ENCODE results near the gene CNTNAP4. TPM values are rescaled to one million over a fixed set of nuclear protein-coding genes. Genes with fewer than 3 reads are reported as not detected.

Gene CNTNAP4
- total RNA-seq, 1 experiment from 2014 or later = not detected

DNA sequence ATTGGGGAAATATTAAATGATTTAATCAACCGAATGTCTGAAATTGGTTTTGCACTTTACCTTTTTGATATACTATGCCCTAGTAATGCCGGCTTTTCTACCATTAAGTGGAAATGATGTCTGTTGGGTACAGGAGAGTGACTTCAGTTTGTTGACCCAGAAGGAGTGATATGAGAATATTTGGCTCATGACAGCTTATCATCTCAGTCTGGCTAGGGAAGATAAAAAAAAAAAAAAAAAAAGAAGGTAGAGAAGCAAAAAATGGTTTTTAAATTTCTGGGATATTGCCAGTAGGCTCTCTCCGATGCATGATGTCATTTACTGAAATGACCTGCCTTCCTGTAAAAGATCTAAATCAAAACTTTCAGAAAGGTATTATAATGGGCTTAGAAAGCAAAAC lies 69.0 kb downstream of the CNTNAP4 start:
- H3K27ac ChIP-seq (ENCODE audit: low read length) = no peak overlapping the region
- H3K9me3 ChIP-seq (ENCODE audit: low read length) = no peaks in the 10 kb centered on the region
- H3K27me3 ChIP-seq (ENCODE audit: low read length) = no peaks in the 10 kb centered on the region; the same call in 1 of the 2 replicates
- H2AFZ ChIP-seq (ENCODE audit: low read length) = no peak overlapping the region
- ChIA-PET CTCF (no interaction called here), POLR2A (ENCODE audit: unreplicated experiment) (no interaction called here)
- H3K4me2 ChIP-seq (ENCODE audit: low read length) = no peak overlapping the region
- H3K79me2 ChIP-seq (ENCODE audit: low read length) = no peaks in the 10 kb centered on the region
- no peak overlapping the region for H3K9ac ChIP-seq (ENCODE audit: low read length)
- no peaks in the 10 kb centered on the region for H3K36me3 ChIP-seq (ENCODE audit: low read depth, low read length)
- no peaks in the 10 kb centered on the region for H3F3A ChIP-seq (ENCODE audit: low read length, unreplicated experiment)
- TF ChIP-seq EZH2phosphoT487 (IDR thresholded peaks at IDR 0.05; ENCODE audit: borderline replicate concordance, low read length) (no peak), EZH2 (IDR thresholded peaks at IDR 0.05; ENCODE audit: low read length, unreplicated experiment) (no peak)
- TF ChIP-seq, protein P1, sequence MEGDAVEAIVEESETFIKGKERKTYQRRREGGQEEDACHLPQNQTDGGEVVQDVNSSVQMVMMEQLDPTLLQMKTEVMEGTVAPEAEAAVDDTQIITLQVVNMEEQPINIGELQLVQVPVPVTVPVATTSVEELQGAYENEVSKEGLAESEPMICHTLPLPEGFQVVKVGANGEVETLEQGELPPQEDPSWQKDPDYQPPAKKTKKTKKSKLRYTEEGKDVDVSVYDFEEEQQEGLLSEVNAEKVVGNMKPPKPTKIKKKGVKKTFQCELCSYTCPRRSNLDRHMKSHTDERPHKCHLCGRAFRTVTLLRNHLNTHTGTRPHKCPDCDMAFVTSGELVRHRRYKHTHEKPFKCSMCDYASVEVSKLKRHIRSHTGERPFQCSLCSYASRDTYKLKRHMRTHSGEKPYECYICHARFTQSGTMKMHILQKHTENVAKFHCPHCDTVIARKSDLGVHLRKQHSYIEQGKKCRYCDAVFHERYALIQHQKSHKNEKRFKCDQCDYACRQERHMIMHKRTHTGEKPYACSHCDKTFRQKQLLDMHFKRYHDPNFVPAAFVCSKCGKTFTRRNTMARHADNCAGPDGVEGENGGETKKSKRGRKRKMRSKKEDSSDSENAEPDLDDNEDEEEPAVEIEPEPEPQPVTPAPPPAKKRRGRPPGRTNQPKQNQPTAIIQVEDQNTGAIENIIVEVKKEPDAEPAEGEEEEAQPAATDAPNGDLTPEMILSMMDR (conservative IDR thresholded peaks at IDR 0.05; ENCODE audit: low read depth, low read length) = no peak
- H3K4me1 ChIP-seq (ENCODE audit: insufficient read depth, low read length) = no peaks in the 10 kb centered on the region
- no peak for ATAC-seq
- no peak for DNase-seq
- no TSS peak for BruUV-seq (replicated peaks)
- no peak overlapping the region for H3K4me3 ChIP-seq (ENCODE audit: low read length)
- intact Hi-C loops (cut with micrococcal nuclease) = no loop called here
- no peaks in the 10 kb centered on the region for H3K9me2 ChIP-seq (replicated peaks; ENCODE audit: low read length)
- H4K20me1 ChIP-seq (ENCODE audit: low read length) = no peaks in the 10 kb centered on the region

DNA sequence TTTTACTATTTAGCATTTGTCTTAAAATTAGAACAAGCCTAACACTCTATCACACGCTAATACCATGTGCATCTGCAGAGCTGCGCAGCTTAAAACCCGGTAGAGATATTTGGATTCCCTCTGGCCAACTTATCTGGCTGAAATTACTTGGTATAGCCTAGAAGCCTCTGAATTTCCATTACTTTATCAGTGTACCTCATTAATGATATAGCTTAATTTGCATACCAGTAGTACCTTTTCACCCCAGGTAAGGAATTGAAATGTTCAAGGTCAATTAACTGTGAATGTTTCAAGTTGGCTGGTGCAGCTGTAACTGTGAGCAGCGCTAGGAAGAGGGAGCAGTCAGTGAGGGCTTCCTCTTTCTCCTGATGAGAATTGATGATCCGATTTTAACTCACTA lies 74.2 kb downstream of the CNTNAP4 start:
- ChIA-PET POLR2A (ENCODE audit: unreplicated experiment) (no interaction called here), CTCF (no interaction called here)
- no peak overlapping the region for H3K4me3 ChIP-seq (ENCODE audit: low read length)
- no peaks in the 10 kb centered on the region for H3K4me1 ChIP-seq (ENCODE audit: insufficient read depth, low read length)
- H4K20me1 ChIP-seq (ENCODE audit: low read length) = no peaks in the 10 kb centered on the region
- H3K36me3 ChIP-seq (ENCODE audit: low read depth, low read length) = no peaks in the 10 kb centered on the region
- no peak overlapping the region for H3K9ac ChIP-seq (ENCODE audit: low read length)
- no peaks in the 10 kb centered on the region for H3F3A ChIP-seq (ENCODE audit: low read length, unreplicated experiment)
- ATAC-seq (no peak), DNase-seq (no peak)
- H2AFZ ChIP-seq (ENCODE audit: low read length) = no peak overlapping the region
- H3K27ac ChIP-seq (ENCODE audit: low read length) = no peak overlapping the region
- intact Hi-C loops (cut with micrococcal nuclease) = no loop called here
- H3K79me2 ChIP-seq (ENCODE audit: low read length) = no peaks in the 10 kb centered on the region
- H3K9me3 ChIP-seq (ENCODE audit: low read length) = no peaks in the 10 kb centered on the region
- BruUV-seq (replicated peaks) = no TSS peak
- no peak overlapping the region for H3K4me2 ChIP-seq (ENCODE audit: low read length)
- no peaks in the 10 kb centered on the region for H3K27me3 ChIP-seq (ENCODE audit: low read length)
- no peaks in the 10 kb centered on the region for H3K9me2 ChIP-seq (replicated peaks; ENCODE audit: low read length)
- no peak for TF ChIP-seq EZH2 (IDR thresholded peaks at IDR 0.05; ENCODE audit: low read length, unreplicated experiment)
- TF ChIP-seq, protein P1 (conservative IDR thresholded peaks at IDR 0.05; ENCODE audit: low read depth, low read length) = no peak
- TF ChIP-seq EZH2phosphoT487 (IDR thresholded peaks at IDR 0.05; ENCODE audit: borderline replicate concordance, low read length) = no peak

GRCh38 chr16:76360404-76360803 lies 83.2 kb downstream of the CNTNAP4 start:
- Histone ChIP-seq H3K9me3 (ENCODE audit: low read length) (no peaks in the 10 kb centered on the region), H2AFZ (ENCODE audit: low read length) (no peak overlapping the region), H3K4me1 (ENCODE audit: insufficient read depth, low read length) (no peaks in the 10 kb centered on the region), H3K9me2 (replicated peaks; ENCODE audit: low read length) (no peaks in the 10 kb centered on the region), H3K27ac (ENCODE audit: low read length) (no peak overlapping the region), H3K79me2 (ENCODE audit: low read length) (no peaks in the 10 kb centered on the region), H4K20me1 (ENCODE audit: low read length) (no peaks in the 10 kb centered on the region), H3F3A (ENCODE audit: low read length, unreplicated experiment) (no peaks in the 10 kb centered on the region), H3K9ac (ENCODE audit: low read length) (no peak overlapping the region), H3K4me3 (ENCODE audit: low read length) (no peak overlapping the region), H3K4me2 (ENCODE audit: low read length) (no peak overlapping the region), H3K27me3 (ENCODE audit: low read length) (peaks cover 4% of the 10 kb centered on the region), H3K36me3 (ENCODE audit: low read depth, low read length) (no peaks in the 10 kb centered on the region)
- DNase-seq (no peak), ATAC-seq (no peak)
- intact Hi-C loops (cut with micrococcal nuclease) = no loop called here
- BruUV-seq (replicated peaks) = no TSS peak
- TF ChIP-seq EZH2phosphoT487 (IDR thresholded peaks at IDR 0.05; ENCODE audit: borderline replicate concordance, low read length) = no peak
- TF ChIP-seq, protein P1 (conservative IDR thresholded peaks at IDR 0.05; ENCODE audit: low read depth, low read length) = no peak
- no peak for TF ChIP-seq EZH2 (IDR thresholded peaks at IDR 0.05; ENCODE audit: low read length, unreplicated experiment)
- ChIA-PET POLR2A (ENCODE audit: unreplicated experiment) (no interaction called here), CTCF (no interaction called here)

All from PC-3 (cell line).